ENCODE results near the gene ZNF750.

GRCh38 chr17:82779541-82779940 is 60.3 kb downstream of the ZNF750 start:
- TF ChIP-seq HNRNPH1 (optimal IDR thresholded peaks at IDR 0.05; ENCODE audit: low read depth, low read length) (no peak), ETV5 (CRISPR knock-in tag; IDR thresholded peaks at IDR 0.05; ENCODE audit: borderline replicate concordance) (no peak), CTCF (CRISPR knock-in tag; IDR thresholded peaks at IDR 0.05) (no peak), TAF1 (CRISPR knock-in tag; IDR thresholded peaks at IDR 0.05) (no peak), ZNF562 (CRISPR knock-in tag; IDR thresholded peaks at IDR 0.05; ENCODE audit: borderline replicate concordance) (no peak), SRSF9 (IDR thresholded peaks at IDR 0.05; ENCODE audit: borderline replicate concordance, insufficient read depth, low read depth, low read length, poor library complexity, severe bottlenecking) (no peak), USF2 (IDR thresholded peaks at IDR 0.05; ENCODE audit: low read depth, low read length) (no peak), USF2 (CRISPR knock-in tag; IDR thresholded peaks at IDR 0.05; ENCODE audit: borderline replicate concordance) (no peak), ZBTB21 (CRISPR knock-in tag; IDR thresholded peaks at IDR 0.05) (no peak), SIN3A (IDR thresholded peaks at IDR 0.05; ENCODE audit: borderline replicate concordance, low read depth, low read length) (no peak), CHD2 (IDR thresholded peaks at IDR 0.05; ENCODE audit: low read depth, low read length) (no peak), SRF (IDR thresholded peaks at IDR 0.05; ENCODE audit: low read depth, low read length) (no peak), PLSCR1 (CRISPR knock-in tag; IDR thresholded peaks at IDR 0.05; ENCODE audit: borderline replicate concordance) (no peak), EED (CRISPR knock-in tag; IDR thresholded peaks at IDR 0.05) (no peak)
